ENCODE data around the gene OXCT2.

Gene OXCT2

DNA sequence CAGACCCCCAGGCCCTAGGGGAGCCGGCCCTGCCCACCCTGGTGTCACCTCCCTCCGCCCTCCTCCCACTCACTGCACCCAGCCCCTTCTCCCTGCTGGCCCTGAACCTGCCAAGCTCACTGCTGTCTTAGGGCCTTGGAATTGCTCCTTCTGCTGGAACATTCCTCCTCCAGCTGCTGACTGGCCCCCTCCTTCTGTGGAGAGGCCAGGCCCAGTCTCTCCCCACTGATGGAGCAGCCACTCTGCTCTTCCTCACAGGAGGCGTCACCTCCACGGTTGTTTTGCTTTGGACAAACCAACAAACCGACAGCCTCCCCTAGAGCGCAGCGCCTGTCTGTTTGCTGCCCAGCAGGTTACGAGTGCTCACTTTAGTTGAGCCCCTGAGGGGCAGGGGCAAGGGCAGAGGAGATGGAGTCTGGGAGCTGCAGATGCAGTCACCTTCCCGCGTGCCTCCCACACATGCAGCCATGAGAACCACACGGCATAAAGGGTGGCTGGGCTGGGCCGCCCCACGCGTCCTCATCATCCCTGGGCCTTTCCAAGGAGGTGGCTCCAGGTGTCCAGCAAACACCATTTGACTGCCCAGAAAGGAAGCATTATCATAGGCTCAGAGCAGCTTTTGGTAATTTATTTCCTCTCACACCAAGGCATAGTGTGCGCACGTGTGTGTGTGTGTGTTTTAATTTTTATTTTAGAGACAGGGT is 9.4 kb downstream of the OXCT2 start:
- DNase-seq, result no peak

DNA sequence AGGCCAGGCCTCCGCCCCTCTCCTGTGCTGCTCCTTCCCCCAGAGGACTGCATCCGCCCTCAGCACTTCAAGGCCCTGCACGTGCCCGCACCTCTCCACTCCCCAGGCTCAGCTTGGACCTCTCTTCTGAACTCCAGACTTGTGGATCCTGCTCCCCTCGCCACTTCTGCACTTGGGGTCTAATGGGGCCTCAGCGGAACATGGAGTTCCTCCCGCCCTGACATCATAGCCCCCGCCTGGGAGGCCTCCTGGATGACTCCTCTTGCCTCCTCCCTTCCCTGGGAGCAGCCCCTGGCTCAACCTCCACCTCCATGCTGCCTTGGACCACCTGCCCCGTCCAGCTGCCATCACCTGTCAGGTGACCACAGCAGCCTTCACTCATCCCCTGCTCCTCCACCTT is 10.1 kb downstream of the OXCT2 start:
- no peak for DNase-seq

DNA sequence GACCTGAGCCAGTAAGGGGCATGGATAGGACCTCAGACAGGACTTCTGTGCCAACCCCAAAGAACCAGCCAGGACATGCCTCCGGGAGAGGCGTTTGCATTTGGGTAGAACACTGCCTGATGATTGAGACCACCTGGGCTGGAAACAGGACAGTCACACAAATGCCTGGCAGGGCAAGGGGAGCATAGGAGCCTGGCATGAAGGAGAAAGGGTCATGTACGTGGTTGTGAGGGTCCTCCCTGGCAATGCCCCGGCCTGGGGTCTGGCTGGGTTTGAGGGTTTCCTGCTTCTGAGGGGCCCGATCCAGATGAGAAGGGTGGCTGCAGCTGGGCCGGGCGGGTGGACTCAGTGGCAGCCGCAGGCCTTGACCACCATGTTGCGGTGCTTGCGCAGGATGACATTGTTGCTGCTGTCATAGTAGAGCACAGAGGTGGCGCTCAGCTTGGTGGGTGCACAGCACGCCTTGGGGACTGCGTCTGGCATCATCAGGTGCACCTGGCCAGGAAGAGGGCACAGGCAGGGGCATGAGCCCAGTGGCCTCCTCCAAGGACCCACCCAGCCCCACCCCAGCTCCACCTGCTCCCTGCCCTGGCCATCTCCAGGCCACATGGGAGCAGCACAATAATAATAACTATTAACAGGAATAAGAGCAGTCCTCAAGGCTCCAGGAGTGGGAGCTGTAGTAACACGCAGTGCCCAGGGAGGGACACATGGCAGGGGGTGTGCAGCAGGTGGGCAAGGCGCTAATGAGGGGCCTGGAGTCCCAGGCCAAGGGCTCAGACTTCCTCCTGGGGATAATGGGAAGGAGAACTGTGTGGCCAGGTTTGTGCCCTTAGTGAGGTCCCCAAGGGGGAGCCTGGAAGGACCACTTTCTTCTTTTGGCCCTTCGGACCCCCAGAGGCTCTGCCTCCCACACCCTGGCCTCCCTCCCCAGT is 10.8 kb downstream of the OXCT2 start:
- DNase-seq, result no peak

DNA sequence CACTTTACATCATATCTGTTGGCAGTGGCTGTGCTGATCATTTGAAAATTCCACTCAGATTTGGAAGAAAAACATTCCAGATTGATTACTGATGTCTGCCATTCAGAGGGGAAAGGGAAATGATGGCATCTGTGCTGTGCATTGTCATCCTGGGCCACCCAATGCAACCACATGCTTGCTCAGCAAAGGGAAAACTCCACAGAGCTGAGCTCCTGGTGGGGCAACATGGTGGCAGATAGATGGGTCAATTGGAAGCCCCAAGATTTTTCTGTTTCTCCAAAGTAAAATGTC is 11.8 kb downstream of the OXCT2 start:
- no peak for DNase-seq

DNA sequence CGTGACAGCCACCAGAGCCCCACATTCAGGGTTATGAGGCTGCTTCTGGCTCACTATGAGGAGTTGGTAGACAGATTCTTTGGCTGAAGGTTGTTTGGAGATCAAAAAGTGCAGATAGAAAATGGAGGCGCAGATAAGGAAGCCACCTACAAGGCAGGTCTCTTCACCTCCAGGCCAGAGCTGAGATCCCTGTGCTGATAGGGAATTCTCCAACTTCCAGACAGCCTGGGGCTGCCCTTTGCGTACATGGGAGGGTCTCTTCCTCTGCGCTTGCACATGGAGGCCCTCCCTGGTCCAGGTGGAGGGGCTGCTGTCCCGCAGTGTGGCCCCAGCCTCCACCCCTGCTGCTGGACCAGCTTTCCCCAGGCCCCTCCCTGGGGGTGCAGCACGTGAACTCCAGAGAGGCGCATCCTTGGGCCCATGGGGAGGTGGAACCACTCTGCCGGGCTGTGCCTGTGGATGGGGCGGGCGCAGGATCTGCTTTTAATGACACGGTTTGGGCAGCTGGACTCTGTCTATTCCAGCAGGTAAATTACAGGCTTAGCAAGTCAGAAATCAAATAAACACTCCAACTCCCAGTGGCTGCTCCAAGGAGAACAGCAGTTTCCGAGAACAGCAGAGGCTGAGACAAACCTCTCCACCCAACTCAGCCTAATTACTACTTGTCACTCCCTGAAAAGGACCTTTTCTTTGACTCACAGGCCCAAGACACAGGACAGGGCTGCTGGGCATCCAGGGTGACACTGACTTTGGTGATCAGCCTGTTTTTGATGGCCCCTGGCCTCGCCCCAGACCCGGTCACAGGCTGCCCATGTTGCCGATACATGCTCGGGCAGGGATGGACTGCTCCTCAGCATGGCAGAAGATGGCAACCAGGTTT is 12.4 kb downstream of the OXCT2 start:
- no peak for DNase-seq

DNA sequence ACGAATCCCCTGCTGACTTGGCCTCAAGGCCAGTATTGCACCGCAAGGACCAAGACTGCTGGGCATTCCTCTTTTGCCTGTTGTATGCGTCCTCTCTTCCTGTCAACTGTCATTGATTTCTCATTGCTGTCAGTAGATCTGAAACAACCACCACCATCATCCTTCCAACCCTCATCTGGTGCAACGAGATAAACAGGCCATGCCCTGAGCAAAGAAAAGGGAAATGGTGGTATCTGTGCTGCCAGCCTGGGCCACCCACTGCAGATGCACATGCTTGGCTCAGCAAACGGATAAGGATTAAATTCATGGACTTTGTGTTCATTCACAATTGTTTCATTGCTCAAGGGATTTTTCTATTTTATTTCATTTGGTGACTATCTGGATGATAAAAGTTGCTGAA is 13.6 kb downstream of the OXCT2 start:
- DNase-seq, result no peak

DNA sequence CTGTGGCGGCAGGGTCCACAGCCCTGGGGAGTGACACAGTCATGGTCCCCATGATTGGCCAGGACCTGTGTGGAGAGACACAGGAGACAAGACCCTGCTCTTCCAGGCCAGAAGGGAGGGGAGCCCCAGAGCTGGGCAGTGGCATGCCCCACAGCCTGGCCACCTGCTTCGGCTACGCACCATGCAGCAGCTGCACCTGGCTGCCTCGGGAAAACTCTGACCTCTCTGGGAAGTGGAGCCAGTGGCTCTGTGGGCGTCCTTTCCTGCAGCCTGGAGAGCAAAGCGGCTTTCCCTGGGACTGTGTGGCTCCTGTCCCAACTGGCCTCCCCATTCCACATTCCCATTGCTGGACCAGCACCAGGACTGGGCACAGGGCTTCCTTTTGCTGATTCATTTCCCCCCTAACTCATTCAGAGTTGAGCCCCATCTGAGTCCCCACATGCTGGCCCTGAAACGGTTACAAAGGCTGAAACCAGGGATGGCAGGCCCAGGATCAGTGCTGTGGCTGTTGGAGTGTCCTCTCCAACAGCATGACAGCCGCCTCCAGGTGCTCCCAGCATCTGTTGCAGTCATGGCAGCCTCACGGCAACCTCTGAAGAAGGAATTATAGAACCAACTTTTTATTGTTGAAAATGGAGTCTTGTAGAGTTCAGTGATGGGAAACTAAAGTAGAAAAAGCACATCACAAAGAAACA is 15.0 kb downstream of the OXCT2 start:
- DNase-seq, result no peak

DNA sequence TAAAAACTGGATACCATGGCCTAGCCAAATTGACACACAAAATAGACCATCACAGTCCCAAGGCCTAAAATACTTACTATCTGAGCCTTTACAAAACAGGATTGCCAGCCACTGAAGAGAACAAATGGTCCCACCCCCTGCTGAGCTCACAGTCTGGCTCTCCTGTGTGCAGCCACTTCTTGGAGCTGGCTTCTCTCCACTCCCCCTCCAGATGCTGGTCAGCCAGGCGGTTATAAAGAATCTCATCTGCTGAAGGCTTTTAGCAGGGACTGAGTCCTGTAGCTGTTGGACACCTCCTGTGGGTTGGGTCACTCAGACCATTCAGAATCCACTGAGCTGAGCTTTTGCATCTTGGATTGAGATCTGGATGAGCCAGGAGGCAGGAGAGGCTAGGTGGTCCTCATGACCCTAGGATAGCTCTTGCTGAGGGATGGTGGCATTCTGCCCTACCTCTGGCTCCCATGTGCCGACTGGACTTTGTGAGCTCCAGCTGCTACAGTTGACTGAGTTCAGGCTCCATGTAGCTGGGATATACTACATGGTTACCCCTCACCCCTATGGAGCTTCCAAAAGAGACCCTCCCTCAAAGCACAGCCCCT is 16.1 kb downstream of the OXCT2 start:
- no peak for DNase-seq

DNA sequence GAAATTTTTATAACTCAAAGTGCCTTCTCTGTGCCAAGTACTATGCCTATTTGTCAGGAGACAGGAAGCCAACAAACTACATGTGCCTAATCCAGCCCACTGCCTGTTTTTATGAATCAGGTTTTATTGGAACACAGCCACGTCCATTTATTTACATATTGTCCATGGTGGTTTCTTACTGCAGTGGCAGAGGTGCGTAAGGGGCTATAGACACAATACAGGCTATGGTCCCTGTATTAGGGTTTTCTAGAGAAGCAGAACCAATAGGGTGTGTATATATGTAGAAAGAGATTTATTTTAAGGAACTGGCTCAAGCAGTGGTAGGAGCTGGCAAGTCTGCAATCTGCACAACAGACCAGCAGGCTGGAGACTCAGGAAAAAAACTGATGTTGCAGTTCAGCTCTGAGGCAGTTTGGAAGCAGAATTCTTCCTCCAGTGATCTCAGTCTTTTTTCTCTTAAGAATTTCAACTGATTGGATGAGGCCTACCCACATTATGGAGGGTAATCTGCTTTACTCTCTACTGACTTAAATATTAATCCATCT is 17.1 kb downstream of the OXCT2 start:
- DNase-seq, result no peak

DNA sequence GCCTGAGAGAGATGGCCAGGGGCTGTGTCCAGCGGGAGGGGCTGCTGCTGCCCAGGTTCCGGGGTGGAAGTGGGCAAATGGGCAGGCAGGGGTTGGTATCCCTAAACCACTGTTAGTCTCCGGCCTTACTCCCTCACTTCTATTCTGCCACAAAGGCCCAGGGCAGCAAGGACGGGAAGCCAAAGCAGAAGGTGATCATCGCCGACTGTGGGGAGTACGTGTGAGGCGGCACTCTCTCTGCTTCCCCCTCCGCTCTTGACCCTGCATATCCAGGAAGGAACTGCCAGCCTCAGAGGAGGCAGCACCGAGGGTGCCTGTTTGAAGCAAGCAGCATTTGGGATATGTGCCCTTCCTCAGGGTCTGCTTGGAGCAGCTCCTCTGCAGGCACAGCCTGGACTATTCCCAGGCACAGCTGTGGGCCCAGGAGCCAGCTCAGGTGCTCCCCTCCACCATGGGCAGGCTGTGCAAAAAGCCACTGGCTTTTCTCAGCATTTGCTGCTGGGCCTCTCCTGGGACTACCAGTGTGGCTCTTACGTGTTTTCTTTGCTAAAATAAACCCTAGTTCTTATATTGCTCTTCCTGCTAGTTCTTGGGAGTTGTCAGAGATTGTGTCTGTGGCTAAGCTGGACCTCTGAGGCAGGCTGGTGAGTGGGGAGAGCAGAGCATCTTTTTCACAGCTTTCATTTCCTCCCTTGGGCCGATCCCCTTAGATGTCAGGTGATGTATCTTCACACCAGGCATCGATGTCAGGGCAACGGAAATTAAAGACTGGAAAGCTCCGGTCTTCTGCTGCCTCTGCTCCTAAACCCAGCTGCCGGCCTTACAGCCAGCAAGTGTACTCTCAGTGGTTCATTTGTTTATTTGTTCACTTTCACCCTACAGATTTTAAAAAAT is 17.8 kb downstream of the OXCT2 start:
- DNase-seq, result no peak

DNA sequence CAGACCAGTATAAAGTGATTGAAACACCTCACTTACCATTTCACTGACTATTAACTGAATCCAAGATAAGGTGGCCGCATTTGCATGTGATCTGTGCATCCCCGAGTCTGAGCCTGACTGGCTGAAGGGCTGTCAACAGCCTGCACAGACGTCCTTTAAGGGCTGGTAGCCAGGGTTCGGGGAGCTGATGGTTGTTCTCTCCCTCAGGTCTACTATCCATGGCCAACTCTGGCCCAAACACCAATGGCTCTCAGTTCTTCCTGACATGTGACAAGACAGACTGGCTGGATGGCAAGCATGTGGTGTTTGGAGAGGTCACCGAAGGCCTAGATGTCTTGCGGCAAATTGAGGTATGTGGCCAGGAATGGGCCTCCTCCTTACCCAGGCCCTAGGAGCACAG is 18.4 kb downstream of the OXCT2 start:
- no peak for DNase-seq

DNA sequence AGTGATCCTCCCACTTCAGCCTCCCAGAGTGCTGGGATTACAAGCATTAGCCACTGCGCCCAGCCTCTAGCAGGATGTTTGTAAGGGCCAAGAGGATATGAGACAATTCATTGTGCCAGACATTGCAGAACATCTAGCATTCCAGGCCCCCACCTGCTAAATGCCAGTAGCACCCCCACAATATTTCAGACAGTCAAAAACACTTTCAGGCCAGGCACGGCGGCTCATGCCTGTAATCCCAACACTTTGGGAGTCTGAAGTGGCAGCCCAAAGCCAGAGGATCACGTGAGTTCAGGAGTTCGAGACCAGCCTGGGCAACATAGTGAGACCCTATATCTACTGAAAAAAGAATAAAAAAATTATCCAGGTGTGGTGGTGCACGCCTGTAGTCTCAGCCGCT is 19.6 kb downstream of the OXCT2 start:
- DNase-seq, result no peak

DNA sequence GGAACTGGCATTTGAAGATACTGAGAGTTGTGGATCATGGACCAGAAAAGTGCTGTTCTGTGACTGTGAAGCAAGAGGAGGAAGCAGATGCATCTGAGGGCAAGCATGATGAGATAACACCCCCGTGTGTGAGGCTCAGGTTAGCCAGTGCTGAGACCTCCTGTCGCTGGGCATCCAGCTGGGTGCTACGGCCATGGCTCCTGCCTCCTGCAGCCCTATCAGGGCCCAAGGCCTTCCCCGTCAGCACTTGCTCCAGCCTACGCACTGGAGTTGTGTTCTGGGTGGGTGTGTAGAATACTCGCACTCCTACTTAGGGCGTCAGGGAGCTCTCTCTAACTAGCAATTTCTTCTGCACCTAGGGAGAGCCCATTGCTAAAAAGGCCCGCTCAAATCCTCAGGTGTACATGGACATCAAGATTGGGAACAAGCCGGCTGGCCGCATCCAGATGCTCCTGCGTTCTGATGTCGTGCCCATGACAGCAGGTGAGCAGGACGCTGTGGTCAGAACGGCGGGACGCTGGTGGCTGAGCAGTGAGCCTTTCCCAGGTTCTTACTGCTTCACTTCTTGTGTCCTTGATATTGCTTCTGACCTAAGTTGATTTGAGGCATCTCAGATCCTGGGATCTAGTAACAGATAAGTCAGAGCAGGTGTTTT is 26.0 kb downstream of the OXCT2 start:
- DNase-seq, result no peak

DNA sequence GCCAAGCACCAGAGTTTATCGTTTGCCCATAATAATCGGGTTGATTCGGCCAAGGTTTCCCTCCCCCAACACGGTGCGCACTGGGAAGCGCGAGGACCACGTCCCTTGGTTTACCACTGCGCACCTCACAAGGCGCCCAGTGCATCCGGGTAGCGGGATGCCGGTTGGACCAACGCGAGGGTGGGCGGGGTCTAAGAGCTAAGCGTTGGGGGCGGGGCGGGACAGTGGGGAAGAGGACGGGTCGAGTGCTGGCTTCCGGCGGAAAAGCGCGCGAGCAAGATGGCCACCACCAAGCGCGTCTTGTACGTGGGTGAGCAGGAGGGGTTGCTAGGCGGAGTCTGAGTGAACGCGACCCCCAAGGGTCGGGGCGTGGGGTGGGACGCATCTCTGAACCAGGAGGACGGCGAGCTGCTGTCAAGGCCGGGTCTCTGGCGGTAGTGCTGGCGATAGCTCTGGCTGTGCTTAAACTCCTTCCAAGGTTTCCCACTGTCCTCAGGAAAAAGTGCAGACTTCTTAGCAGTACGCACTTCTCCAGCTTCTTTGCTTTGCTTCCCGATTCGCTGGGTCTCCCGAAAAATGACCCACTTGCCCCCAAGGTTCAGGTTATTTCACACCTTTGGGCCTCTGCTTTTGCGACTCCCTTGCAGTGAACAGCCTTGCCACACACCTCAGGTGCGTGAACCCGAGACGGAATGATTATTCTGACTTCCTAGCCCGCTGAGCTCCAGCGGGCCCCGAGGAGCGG is 32.4 kb downstream of the OXCT2 start, which contains the start of gene PPIE:
PPIE (plus strand) TSS at position 261 of the 745 bp plus-strand sequence; CDS start at position 280, 19 bp downstream.
- peak; percentile 81 for DNase-seq

DNA sequence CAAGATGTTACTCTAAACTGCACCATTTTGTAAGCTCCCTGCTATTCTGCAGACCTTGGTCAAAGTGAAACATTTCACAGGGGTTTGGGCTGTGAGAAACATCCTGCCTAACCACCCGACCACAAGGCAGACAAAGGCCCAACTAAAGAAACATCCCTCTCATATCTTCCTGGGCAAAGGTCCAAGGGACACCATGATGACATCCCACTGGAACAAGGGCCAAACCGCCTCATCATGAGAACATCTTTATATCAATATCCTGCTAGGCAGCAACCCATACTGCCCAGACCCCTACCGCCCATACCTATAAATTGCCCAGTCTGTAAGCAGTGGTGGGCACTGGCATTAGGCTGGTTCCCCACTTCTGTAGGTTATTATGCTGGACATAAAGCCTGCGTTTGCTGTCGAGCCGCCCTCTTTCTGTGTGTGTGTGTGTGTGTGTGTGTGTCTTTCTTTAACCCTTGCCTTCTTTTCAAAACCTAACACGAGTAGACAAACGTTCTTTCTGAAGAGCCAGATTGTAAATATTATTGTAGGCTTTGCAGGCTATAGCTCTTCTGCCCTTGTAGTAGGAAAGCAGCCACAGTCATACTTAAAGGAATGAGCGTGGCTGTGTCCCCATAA is 33.5 kb downstream of the OXCT2 start:
- DNase-seq, result no peak

DNA sequence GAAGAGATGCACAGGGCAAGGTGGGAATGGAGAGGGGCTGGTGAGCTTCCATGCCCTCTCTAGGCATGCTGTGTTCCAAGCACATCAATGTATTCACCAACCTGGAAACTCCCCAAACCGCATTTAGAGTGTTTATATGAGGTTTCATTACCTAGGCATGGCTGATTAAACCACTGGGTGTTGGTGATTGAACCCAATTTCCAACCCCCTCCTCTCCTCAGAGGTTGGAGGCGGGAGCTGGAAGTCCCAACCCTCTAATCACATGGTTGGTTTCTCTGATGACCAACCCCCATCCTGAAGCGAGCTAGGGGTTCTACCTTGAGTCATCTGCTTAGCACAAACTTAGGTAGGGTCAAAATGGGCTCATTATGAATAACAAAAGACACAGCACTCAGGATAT is 35.4 kb downstream of the OXCT2 start:
- DNase-seq, result no peak

DNA sequence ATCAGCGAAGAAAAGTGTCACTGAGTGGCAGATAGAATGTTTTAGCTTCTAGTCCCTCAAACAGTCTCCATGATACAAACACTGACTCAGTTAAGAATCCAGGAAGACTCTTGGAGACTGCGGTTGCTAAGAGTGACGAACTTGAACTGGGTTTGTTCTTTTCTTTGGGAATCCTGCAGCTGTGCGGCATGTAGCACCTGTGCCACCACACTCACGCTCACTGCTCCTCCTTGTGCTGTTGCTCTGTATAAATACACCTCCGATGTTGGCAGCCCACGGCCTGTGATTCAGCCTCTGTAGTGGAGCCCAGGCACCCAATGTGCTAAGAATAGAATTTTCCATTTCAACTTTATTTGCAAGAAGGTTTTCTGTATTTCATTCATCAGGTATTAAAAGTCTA is 38.0 kb downstream of the OXCT2 start:
- DNase-seq, result peak; percentile 50

DNA sequence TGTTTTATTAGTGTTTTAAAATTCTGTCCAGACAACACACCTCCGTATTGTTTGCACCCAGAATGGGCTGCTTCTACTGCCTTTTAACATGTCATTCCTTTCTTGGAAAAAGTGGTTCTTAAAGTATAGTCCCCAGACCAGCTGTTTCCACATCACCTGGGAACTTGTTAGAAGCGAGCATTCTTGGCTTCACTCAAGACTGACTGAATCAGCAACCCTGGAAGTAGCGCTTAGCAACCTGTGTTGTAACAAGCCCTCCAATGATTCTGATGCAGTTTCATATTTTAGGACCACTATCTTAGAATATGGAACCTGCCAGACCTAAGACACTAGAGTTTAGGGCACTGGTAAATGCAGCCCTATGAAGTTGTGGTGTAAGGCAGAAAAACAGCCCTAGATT is 38.4 kb downstream of the OXCT2 start:
- peak; percentile 37 for DNase-seq

DNA sequence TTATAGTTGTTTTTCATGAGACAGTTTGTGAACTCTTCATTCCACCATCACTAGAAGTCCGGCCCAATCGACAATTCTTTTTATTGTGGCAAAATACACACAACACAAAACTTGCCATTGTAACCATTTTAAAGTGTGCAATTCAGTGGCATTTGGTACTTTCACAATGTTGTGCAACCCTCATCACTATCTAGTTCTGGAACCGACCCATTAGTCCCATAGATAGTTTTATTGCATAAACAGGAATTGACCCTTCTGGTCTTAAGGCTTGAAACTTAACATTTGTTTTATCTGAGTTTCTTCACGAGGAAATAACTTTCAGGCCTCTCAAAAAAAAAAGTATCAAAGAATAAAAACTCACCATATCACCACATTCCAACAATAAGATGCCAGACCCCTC is 41.3 kb downstream of the OXCT2 start:
- no peak for DNase-seq

Data from DMS79 treated with DMSO at 0.1 percent for 48 hours (cell line).